Measurements from ENCODE around the gene DDX51.

DNA sequence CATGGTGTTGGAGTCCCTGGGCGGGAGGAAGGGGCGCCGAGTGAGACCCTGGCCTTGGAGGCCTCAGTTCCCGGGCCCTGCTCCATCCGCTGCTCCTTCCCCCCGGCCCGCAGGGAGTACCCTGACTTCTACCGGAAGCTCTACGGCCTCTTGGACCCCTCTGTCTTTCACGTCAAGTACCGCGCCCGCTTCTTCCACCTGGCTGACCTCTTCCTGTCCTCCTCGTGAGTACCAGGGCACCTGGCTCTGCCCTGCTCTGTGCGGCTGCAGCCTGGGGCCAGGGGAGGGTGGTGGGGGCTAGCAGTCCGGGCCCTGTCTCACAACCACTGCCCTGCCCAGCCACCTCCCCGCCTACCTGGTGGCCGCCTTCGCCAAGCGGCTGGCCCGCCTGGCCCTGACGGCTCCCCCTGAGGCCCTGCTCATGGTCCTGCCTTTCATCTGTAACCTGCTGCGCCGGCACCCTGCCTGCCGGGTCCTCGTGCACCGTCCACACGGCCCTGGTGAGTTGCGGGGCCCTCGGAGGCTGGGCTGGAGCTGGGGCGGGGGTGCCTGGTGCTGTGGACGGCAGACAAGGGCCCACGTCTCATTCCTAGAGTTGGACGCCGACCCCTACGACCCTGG lies 7.1 kb upstream of the DDX51 start:
- TF ChIP-seq, protein P1, sequence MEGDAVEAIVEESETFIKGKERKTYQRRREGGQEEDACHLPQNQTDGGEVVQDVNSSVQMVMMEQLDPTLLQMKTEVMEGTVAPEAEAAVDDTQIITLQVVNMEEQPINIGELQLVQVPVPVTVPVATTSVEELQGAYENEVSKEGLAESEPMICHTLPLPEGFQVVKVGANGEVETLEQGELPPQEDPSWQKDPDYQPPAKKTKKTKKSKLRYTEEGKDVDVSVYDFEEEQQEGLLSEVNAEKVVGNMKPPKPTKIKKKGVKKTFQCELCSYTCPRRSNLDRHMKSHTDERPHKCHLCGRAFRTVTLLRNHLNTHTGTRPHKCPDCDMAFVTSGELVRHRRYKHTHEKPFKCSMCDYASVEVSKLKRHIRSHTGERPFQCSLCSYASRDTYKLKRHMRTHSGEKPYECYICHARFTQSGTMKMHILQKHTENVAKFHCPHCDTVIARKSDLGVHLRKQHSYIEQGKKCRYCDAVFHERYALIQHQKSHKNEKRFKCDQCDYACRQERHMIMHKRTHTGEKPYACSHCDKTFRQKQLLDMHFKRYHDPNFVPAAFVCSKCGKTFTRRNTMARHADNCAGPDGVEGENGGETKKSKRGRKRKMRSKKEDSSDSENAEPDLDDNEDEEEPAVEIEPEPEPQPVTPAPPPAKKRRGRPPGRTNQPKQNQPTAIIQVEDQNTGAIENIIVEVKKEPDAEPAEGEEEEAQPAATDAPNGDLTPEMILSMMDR (IDR thresholded peaks at IDR 0.05), result no peak
- no peak for TF ChIP-seq JUN (IDR thresholded peaks at IDR 0.05)
- no peak for TF ChIP-seq EP300 (IDR thresholded peaks at IDR 0.05)
- TF ChIP-seq RNF2 (IDR thresholded peaks at IDR 0.05; ENCODE audit: borderline replicate concordance, low read depth), result no peak
- no peak for TF ChIP-seq ZSCAN20 (CRISPR knock-in tag; IDR thresholded peaks at IDR 0.05)
- no peak for TF ChIP-seq BHLHE40 (IDR thresholded peaks at IDR 0.05; ENCODE audit: low read depth, low read length)
- TF ChIP-seq KDM1A (IDR thresholded peaks at IDR 0.05; ENCODE audit: low read depth), result no peak
- no peak for TF ChIP-seq RAD21 (conservative IDR thresholded peaks at IDR 0.05 in 1 of 2, IDR thresholded peaks at IDR 0.05 in 1 of 2)
- no peak for TF ChIP-seq POLR2A (IDR thresholded peaks at IDR 0.05; ENCODE audit: low read length)
- TF ChIP-seq ZFP36 (IDR thresholded peaks at IDR 0.05; ENCODE audit: borderline replicate concordance, partially characterized antibody), result no peak
- TF ChIP-seq KDM5A (IDR thresholded peaks at IDR 0.05), result no peak
- TF ChIP-seq, protein P2, sequence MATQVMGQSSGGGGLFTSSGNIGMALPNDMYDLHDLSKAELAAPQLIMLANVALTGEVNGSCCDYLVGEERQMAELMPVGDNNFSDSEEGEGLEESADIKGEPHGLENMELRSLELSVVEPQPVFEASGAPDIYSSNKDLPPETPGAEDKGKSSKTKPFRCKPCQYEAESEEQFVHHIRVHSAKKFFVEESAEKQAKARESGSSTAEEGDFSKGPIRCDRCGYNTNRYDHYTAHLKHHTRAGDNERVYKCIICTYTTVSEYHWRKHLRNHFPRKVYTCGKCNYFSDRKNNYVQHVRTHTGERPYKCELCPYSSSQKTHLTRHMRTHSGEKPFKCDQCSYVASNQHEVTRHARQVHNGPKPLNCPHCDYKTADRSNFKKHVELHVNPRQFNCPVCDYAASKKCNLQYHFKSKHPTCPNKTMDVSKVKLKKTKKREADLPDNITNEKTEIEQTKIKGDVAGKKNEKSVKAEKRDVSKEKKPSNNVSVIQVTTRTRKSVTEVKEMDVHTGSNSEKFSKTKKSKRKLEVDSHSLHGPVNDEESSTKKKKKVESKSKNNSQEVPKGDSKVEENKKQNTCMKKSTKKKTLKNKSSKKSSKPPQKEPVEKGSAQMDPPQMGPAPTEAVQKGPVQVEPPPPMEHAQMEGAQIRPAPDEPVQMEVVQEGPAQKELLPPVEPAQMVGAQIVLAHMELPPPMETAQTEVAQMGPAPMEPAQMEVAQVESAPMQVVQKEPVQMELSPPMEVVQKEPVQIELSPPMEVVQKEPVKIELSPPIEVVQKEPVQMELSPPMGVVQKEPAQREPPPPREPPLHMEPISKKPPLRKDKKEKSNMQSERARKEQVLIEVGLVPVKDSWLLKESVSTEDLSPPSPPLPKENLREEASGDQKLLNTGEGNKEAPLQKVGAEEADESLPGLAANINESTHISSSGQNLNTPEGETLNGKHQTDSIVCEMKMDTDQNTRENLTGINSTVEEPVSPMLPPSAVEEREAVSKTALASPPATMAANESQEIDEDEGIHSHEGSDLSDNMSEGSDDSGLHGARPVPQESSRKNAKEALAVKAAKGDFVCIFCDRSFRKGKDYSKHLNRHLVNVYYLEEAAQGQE (IDR thresholded peaks at IDR 0.05), result no peak
- no peak for TF ChIP-seq TP53 (CRISPR knock-in tag; IDR thresholded peaks at IDR 0.05)
- TF ChIP-seq, protein P3, sequence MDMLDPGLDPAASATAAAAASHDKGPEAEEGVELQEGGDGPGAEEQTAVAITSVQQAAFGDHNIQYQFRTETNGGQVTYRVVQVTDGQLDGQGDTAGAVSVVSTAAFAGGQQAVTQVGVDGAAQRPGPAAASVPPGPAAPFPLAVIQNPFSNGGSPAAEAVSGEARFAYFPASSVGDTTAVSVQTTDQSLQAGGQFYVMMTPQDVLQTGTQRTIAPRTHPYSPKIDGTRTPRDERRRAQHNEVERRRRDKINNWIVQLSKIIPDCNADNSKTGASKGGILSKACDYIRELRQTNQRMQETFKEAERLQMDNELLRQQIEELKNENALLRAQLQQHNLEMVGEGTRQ (IDR thresholded peaks at IDR 0.05), result no peak

Measured in A549 (cell line).